Measurements from ENCODE around the gene CD247. TPM values are rescaled to one million over a fixed set of nuclear protein-coding genes. Genes with fewer than 3 reads are reported as not detected.

CD247 gene
- polyA plus RNA-seq, 2 of the 4 experiments (the other 2 are of a cell fraction), result 0.10 to 0.27 TPM

DNA sequence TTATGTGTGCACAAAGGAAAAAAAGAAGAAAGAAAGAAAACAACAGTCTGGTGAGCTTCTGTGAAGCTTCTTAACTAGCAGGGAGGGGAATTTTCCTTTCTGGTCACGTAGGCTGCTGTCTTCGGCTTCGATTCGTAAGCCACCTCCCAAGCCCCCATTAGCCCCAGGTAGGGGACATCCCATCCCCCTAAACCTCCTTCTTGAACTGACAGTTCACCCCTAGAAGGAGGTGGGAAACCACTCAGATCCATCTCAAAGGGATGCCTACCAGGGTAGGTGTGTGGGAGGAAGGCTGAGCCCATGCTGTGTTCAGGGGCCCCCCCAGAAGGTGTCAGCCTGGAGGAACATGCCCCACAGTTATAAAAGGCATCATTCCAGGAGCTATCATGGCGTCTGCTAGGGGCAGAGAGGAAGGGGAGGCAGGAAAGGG lies 25.8 kb downstream of the CD247 start:
- TF ChIP-seq SMC3 (IDR thresholded peaks at IDR 0.05) (no peak), CEBPB (IDR thresholded peaks at IDR 0.05) (no peak), POLR2A (IDR thresholded peaks at IDR 0.05; ENCODE audit: low read length) (no peak), CBX2 (IDR thresholded peaks at IDR 0.05; ENCODE audit: borderline replicate concordance, low read depth) (no peak), MAZ (IDR thresholded peaks at IDR 0.05; ENCODE audit: borderline replicate concordance, low read depth, low read length) (no peak), ZNF302 (CRISPR knock-in tag; IDR thresholded peaks at IDR 0.05) (no peak), HOXB5 (CRISPR knock-in tag; IDR thresholded peaks at IDR 0.05) (no peak), MYC (IDR thresholded peaks at IDR 0.05; ENCODE audit: borderline replicate concordance, low read length) (no peak), EHF (CRISPR knock-in tag; IDR thresholded peaks at IDR 0.05) (no peak), EHMT2 (IDR thresholded peaks at IDR 0.05; ENCODE audit: low read depth) (no peak), CHD2 (IDR thresholded peaks at IDR 0.05; ENCODE audit: low read length, partially characterized antibody) (no peak), RARB (CRISPR knock-in tag; IDR thresholded peaks at IDR 0.05) (no peak)
- TF ChIP-seq, protein P1, sequence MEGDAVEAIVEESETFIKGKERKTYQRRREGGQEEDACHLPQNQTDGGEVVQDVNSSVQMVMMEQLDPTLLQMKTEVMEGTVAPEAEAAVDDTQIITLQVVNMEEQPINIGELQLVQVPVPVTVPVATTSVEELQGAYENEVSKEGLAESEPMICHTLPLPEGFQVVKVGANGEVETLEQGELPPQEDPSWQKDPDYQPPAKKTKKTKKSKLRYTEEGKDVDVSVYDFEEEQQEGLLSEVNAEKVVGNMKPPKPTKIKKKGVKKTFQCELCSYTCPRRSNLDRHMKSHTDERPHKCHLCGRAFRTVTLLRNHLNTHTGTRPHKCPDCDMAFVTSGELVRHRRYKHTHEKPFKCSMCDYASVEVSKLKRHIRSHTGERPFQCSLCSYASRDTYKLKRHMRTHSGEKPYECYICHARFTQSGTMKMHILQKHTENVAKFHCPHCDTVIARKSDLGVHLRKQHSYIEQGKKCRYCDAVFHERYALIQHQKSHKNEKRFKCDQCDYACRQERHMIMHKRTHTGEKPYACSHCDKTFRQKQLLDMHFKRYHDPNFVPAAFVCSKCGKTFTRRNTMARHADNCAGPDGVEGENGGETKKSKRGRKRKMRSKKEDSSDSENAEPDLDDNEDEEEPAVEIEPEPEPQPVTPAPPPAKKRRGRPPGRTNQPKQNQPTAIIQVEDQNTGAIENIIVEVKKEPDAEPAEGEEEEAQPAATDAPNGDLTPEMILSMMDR (IDR thresholded peaks at IDR 0.05), result no peak
- ChIA-PET POLR2A (no interaction called here), CTCF (interaction anchor here (0.7 to 1.5 kb wide), 3 partner anchors 25 to 51 kb away, joined by 3 to 5 read pairs (median 3); no protein-coding TSS in a partner anchor)
- WGBS (ENCODE audit: missing lambda C conversion rate), result 58% methylated on average over 5 of the region's 5 CpGs
- Histone ChIP-seq H3K4me3 (no peak overlapping the region), H3K9me3 (no peaks in the 10 kb centered on the region), H3K4me1 (no peaks in the 10 kb centered on the region), H3K27ac (no peak overlapping the region), H3K4me2 (no peak overlapping the region)
- no peak for FAIRE-seq
- DNase-seq (ENCODE audit: low read depth in 1 of 2, low spot score in 1 of 2), result no peak
- no peak for ATAC-seq

DNA sequence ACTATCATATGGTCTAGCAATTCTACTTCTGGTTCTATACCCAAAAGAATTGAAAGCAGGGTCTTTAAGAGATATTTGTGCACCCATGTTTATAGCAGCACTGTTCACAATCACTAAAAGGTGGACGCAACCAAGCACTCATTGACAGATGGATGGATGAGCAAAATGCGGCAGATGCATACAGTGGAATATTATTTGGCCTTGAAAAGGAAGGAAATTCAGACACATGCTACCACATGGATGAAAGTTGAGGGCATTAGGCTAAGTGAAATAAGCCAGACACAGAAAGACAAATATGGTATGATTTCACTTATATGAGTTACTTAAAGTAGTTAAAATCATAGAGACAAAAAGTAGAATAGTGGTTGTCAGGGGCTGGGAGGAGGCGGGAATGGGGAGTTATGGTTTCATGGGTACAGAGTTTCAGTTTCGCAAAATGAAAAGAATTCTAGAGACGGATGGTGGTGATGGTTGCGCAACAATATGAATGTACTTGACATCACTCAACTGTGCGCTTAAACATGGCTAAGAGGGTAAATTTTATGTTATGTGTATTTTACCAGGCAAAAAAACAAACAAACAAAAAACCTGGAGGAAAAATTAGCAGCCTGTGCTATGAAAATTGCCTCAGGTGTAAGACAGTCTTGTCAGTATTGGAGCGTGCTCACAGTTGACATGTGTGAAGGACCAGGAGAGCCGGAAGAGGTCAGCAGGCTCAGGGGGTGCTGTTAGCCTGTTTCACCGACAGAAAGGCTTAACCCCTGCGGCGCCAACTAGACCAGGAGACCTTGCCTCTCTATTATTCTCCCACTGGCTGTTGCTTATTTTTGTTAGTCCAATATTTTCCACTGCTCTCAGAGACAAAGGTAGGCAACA lies 26.5 kb downstream of the CD247 start:
- TF ChIP-seq CEBPB (IDR thresholded peaks at IDR 0.05), result peak; percentile 90 to 94
- no peak for TF ChIP-seq FOXS1 (CRISPR knock-in tag; IDR thresholded peaks at IDR 0.05)
- Histone ChIP-seq H3K9me3 (no peaks in the 10 kb centered on the region), H3K4me3 (no peak overlapping the region), H3K4me2 (no peak overlapping the region), H3K4me1 (no peaks in the 10 kb centered on the region), H3K27ac (no peak overlapping the region)
- ATAC-seq (peak in 1 of 2 experiments; percentile 66; a peak in 2 of 6 replicates), FAIRE-seq (no peak), DNase-seq (ENCODE audit: low read depth in 1 of 2, low spot score in 1 of 2) (peak in 1 of 2 experiments; percentile 8)
- ChIA-PET POLR2A (no interaction called here), CTCF (no interaction called here)
- 62% methylated on average over 12 of the region's 12 CpGs for WGBS (ENCODE audit: missing lambda C conversion rate)

DNA sequence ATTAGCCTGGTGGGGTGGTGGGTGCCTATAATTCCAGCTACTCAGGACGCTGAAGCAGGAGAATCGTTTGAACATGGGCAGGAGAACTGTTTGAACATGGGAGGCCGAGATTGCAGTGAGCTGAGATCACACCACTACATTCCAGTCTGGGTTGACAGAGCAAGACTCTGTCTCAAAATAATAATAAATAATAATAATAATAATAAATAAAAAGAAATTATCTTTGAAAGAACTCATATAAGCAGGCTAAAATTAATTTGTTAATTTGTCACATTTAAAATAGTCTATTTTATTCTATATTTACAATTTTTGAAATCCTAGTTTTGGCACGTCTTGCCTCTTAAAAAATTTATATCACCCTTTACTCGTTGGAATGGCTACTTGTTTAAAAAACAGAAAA lies 27.6 kb downstream of the CD247 start:
- no peak overlapping the region for H3K4me3 ChIP-seq
- no peaks in the 10 kb centered on the region for H3K4me1 ChIP-seq
- 51% methylated on average over 5 of the region's 5 CpGs for WGBS (ENCODE audit: missing lambda C conversion rate)
- TF ChIP-seq, protein P2, sequence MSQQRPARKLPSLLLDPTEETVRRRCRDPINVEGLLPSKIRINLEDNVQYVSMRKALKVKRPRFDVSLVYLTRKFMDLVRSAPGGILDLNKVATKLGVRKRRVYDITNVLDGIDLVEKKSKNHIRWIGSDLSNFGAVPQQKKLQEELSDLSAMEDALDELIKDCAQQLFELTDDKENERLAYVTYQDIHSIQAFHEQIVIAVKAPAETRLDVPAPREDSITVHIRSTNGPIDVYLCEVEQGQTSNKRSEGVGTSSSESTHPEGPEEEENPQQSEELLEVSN (IDR thresholded peaks at IDR 0.05; ENCODE audit: borderline replicate concordance, low read depth), result no peak
- TF ChIP-seq NPAS2 (CRISPR knock-in tag; IDR thresholded peaks at IDR 0.05; ENCODE audit: borderline replicate concordance) (no peak), FOSB (CRISPR knock-in tag; IDR thresholded peaks at IDR 0.05) (no peak), NR3C1 (IDR thresholded peaks at IDR 0.05) (no peak), JUNB (IDR thresholded peaks at IDR 0.05) (no peak), RCOR1 (IDR thresholded peaks at IDR 0.05; ENCODE audit: low read depth, low read length) (no peak), RFX5 (IDR thresholded peaks at IDR 0.05) (no peak), KDM5A (IDR thresholded peaks at IDR 0.05) (no peak), FOSL2 (IDR thresholded peaks at IDR 0.05) (no peak), FOSL2 (CRISPR knock-in tag; IDR thresholded peaks at IDR 0.05) (no peak), ZNF302 (CRISPR knock-in tag; IDR thresholded peaks at IDR 0.05) (no peak)
- TF ChIP-seq, protein P3, sequence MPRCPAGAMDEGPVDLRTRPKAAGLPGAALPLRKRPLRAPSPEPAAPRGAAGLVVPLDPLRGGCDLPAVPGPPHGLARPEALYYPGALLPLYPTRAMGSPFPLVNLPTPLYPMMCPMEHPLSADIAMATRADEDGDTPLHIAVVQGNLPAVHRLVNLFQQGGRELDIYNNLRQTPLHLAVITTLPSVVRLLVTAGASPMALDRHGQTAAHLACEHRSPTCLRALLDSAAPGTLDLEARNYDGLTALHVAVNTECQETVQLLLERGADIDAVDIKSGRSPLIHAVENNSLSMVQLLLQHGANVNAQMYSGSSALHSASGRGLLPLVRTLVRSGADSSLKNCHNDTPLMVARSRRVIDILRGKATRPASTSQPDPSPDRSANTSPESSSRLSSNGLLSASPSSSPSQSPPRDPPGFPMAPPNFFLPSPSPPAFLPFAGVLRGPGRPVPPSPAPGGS (IDR thresholded peaks at IDR 0.05), result no peak
- H3K27ac ChIP-seq, result no peak overlapping the region
- no peak for ATAC-seq
- ChIA-PET CTCF (interaction anchor here (0.5 to 1.3 kb wide), 2 partner anchors 49 to 175 kb away, joined by 4 read pairs; no protein-coding TSS in a partner anchor), POLR2A (no interaction called here)
- no peak for DNase-seq (ENCODE audit: low read depth in 1 of 2, low spot score in 1 of 2)
- no peaks in the 10 kb centered on the region for H3K9me3 ChIP-seq
- no peak for FAIRE-seq
- H3K4me2 ChIP-seq, result no peak overlapping the region
